Endothelial cell of umbilical vein (primary cell): ENCODE data around the gene PTAFR. TPM values are rescaled to one million over a fixed set of nuclear protein-coding genes. Genes with fewer than 3 reads are reported as not detected.

Experiments used
- BruUV-seq: library from RNA; stranded (reverse); fragments of 400-500 nt; replicated peaks from 2 replicates; lab custom pipeline; 2021; lab: Mats Ljungman, UMichigan
- CTCF ChIA-PET: fragments of 300-600, 350-600 bp; sonication (Branson Sonifier 250); formaldehyde crosslinking; loops from one replicate; lab custom pipeline; 2021; ENCODE audit warnings: antibody characterized with exemption, inconsistent platforms; lab: Charles Lee
- POLR2A ChIA-PET: fragments of 300-600, 350-600 bp; sonication (Branson Sonifier 250); formaldehyde crosslinking; loops from one replicate; lab custom pipeline; 2021; ENCODE audit warnings: antibody characterized with exemption, inconsistent platforms; lab: Charles Lee
- DNase-seq: peaks from one replicate; pipeline ENCODE4 v3.0.0-alpha.2; 2011; ENCODE audit warnings: low read depth, low spot score
- FAIRE-seq: peaks from 2 replicates; lab custom pipeline; 2011; peaks lifted over from hg19 to GRCh38; lab: Jason Lieb, UNC
- H2AFZ ChIP-seq: 2 replicates; pipeline ENCODE4 v1.6.0; 2012; ENCODE audit warnings: low read depth, low read length, control low read depth, inconsistent platforms
- H3K27ac ChIP-seq: 2 replicates; pipeline ENCODE4 v1.5.1; 2011; ENCODE audit warnings: low read depth, mild to moderate bottlenecking, control low read depth, low read length, moderate library complexity; ENCODE audit not compliant: insufficient read depth
- H3K27me3 ChIP-seq, 2 experiments: 2 replicates each; pipeline versions ENCODE4 v1.6.0 to v1.6.1; 2011; ENCODE audit warnings: low read length in 2 of 2, mixed read lengths in 1 of 2; ENCODE audit not compliant: control insufficient read depth in 2 of 2, insufficient read depth in 2 of 2
- H3K36me3 ChIP-seq, 2 experiments: 2 replicates in 1 of 2; 3 replicates in 1 of 2; pipeline ENCODE4 v1.5.1; 2011; ENCODE audit warnings: low read length in 2 of 2, mild to moderate bottlenecking in 1 of 2, moderate library complexity in 1 of 2; ENCODE audit not compliant: control insufficient read depth in 2 of 2, insufficient read depth in 2 of 2; ENCODE audit errors: extremely low read depth in 1 of 2
- H3K4me1 ChIP-seq: 3 replicates; pipeline ENCODE4 v1.5.1; 2011; ENCODE audit warnings: mild to moderate bottlenecking, low read length; ENCODE audit not compliant: control insufficient read depth, insufficient read depth; ENCODE audit errors: extremely low read depth
- H3K4me2 ChIP-seq: 2 replicates; pipeline ENCODE4 v1.6.1; 2011; ENCODE audit warnings: low read length, control low read depth, mixed read lengths; ENCODE audit not compliant: insufficient read depth
- H3K4me3 ChIP-seq, 3 experiments: fragments of 200-600 bp in 1 of 3; sonication (generic), shearing (Covaris generic) in 1 of 3; replicated peaks in 1 of 3; 2 replicates each; pipeline ENCODE4 v1.5.1; 2011 to 2016; ENCODE audit warnings: control low read depth in 3 of 3, low read length in 3 of 3, mild to moderate bottlenecking in 2 of 3, inconsistent platforms in 1 of 3, low read depth in 1 of 3, moderate library complexity in 1 of 3; ENCODE audit not compliant: insufficient read depth in 1 of 3
- H3K79me2 ChIP-seq: 2 replicates; pipeline ENCODE4 v1.6.0; 2012; ENCODE audit warnings: low read length, inconsistent platforms; ENCODE audit not compliant: control insufficient read depth, insufficient read depth
- H3K9ac ChIP-seq: replicated peaks from 2 replicates; pipeline ENCODE3; 2011; ENCODE audit warnings: low read length, control low read depth; ENCODE audit not compliant: insufficient read depth; ENCODE audit errors: extremely low read depth
- H3K9me1 ChIP-seq: replicated peaks from 3 replicates; pipeline ENCODE4 v1.6.0; 2011; ENCODE audit warnings: mild to moderate bottlenecking, low read length; ENCODE audit not compliant: control insufficient read depth, insufficient read depth; ENCODE audit errors: extremely low read depth
- H3K9me3 ChIP-seq: replicated peaks from 2 replicates; pipeline ENCODE4 v1.5.1; 2012; ENCODE audit warnings: low read length, inconsistent platforms; ENCODE audit not compliant: control insufficient read depth, insufficient read depth
- H4K20me1 ChIP-seq: replicated peaks from 2 replicates; pipeline ENCODE3; 2011; ENCODE audit warnings: mild to moderate bottlenecking, low read length; ENCODE audit not compliant: control insufficient read depth, insufficient read depth; ENCODE audit errors: extremely low read depth
- EZH2 ChIP-seq: IDR thresholded peaks from 2 replicates; pipeline ENCODE4 v1.6.1; 2012; ENCODE audit warnings: borderline replicate concordance, low read depth, mild to moderate bottlenecking, moderate library complexity, low read length, inconsistent platforms; ENCODE audit not compliant: severe bottlenecking
- FOS ChIP-seq: IDR thresholded peaks from 2 replicates; pipeline ENCODE4 v1.6.1; 2011; ENCODE audit warnings: mild to moderate bottlenecking, low read length, moderate library complexity, borderline replicate concordance; ENCODE audit not compliant: insufficient read depth
- GATA2 ChIP-seq: IDR thresholded peaks from 2 replicates; pipeline ENCODE4 v1.7.0; 2011; ENCODE audit warnings: low read depth, mild to moderate bottlenecking, moderate library complexity, mixed read lengths, low read length; ENCODE audit not compliant: insufficient read length, insufficient read depth
- JUN ChIP-seq: IDR thresholded peaks from 2 replicates; pipeline ENCODE4 v1.6.1; 2011; ENCODE audit warnings: borderline replicate concordance, low read depth; ENCODE audit not compliant: insufficient read length, insufficient read depth
- MYC ChIP-seq: IDR thresholded peaks from one replicate; pipeline ENCODE4 v1.6.1; 2011; ENCODE audit warnings: mild to moderate bottlenecking, low read depth, low read length
- POLR2A ChIP-seq: IDR thresholded peaks from 2 replicates; pipeline ENCODE4 v1.6.1; 2012; ENCODE audit warnings: low read depth, mild to moderate bottlenecking, control low read depth, low read length
- POLR2AphosphoS5 ChIP-seq: IDR thresholded peaks from 2 replicates; pipeline ENCODE4 v1.6.1; 2012; ENCODE audit warnings: low read depth, mild to moderate bottlenecking, control low read depth, low read length, moderate library complexity; ENCODE audit not compliant: insufficient read depth
- dilution Hi-C: fragments of 300-500 bp; cut with MboI; formaldehyde crosslinking; loops from one replicate; pipeline ENCODE4 v1.15.0; 2019; ENCODE audit warnings: low sequenced_read_pairs; ENCODE audit not compliant: extremely low pct_ligation_motif_present
- intact Hi-C: fragments of 100-400 bp; cut with micrococcal nuclease; formaldehyde crosslinking; loops from one replicate; pipeline ENCODE4 v1.10.0; 2022
- polyA plus RNA-seq, 4 experiments: library from polyadenylated mRNA; depleted of rRNA in 3 of 4; stranded (reverse) in 3 of 4; unstranded in 1 of 4; fragments of >200 nt; gene quantifications; 2 replicates each; pipeline versions ENCODE4 v1.2.1 to v1.2.3, GENCODE V29; 2011 to 2012; ENCODE audit warnings: missing spikeins in 1 of 4
- total RNA-seq: library from RNA; stranded (reverse); gene quantifications from 2 replicates; pipeline ENCODE4 v1.2.3, GENCODE V29; 2021
- TF ChIP-seq, protein P1 (sequence below): IDR thresholded peaks from 2 replicates; pipeline ENCODE4 v1.6.1; 2011; ENCODE audit not compliant: insufficient read depth, insufficient read length
- TF ChIP-seq, protein P2 (sequence below), 2 donors: IDR thresholded peaks; 1 replicate in 1 of 2; 2 replicates in 1 of 2; pipeline ENCODE4 v1.5.1; 2011; ENCODE audit warnings: low read length in 2 of 2, mild to moderate bottlenecking in 2 of 2, moderate library complexity in 2 of 2, control low read depth in 1 of 2, inconsistent platforms in 1 of 2, low read depth in 1 of 2; ENCODE audit not compliant: insufficient read depth in 1 of 2; ENCODE audit errors: extremely low read depth in 1 of 2

Gene PTAFR
- total and polyA plus RNA-seq, 2 donors (not counting 3 experiments of a cell fraction or from before 2014, with no cell fraction given) = 0.20 to 0.32 TPM

DNA sequence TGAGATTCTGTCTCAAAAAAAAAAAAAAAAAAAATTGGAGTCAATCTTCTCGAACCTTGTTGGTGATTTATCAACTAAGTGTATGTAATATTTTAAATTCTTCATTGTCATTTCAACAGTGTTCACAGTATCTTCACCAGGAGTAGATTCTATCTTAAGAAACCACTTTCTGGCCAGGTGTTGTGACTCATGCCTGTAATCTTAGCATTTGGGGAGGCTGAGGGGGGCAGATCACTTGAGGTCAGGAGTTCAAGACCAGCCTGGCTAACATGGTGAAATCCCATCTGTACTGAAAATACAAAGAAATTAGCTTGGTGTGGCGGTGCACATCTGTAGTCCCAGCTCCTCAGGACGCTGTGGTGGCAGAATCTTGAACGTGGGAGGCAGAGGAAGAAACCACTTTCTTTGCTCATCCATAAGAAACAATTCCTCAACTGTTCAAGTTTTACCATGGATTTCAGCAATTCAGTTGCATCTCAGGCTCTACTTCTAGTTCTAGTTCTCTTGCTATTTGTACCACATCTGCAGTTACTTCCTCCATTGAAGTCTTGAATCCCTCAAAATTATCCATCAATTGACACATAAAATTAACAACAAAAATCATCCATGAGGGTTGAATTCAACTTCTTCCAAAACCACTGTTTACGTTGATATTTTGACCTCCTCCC lies 57.7 kb downstream of the PTAFR start:
- H3K4me2 ChIP-seq = no peak overlapping the region
- intact Hi-C loops (no loop called here), dilution Hi-C loops (no loop called here)
- H3K79me2 ChIP-seq = no peaks in the 10 kb centered on the region
- FAIRE-seq (no peak), DNase-seq (no peak)
- no peak overlapping the region for H3K27ac ChIP-seq
- H3K4me1 ChIP-seq = no peaks in the 10 kb centered on the region
- TF ChIP-seq POLR2A (no peak), MYC (no peak), EZH2 (no peak), FOS (no peak), POLR2AphosphoS5 (no peak), GATA2 (no peak), JUN (no peak)
- TF ChIP-seq, protein P1, sequence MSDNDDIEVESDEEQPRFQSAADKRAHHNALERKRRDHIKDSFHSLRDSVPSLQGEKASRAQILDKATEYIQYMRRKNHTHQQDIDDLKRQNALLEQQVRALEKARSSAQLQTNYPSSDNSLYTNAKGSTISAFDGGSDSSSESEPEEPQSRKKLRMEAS = no peak
- TF ChIP-seq, protein P2, sequence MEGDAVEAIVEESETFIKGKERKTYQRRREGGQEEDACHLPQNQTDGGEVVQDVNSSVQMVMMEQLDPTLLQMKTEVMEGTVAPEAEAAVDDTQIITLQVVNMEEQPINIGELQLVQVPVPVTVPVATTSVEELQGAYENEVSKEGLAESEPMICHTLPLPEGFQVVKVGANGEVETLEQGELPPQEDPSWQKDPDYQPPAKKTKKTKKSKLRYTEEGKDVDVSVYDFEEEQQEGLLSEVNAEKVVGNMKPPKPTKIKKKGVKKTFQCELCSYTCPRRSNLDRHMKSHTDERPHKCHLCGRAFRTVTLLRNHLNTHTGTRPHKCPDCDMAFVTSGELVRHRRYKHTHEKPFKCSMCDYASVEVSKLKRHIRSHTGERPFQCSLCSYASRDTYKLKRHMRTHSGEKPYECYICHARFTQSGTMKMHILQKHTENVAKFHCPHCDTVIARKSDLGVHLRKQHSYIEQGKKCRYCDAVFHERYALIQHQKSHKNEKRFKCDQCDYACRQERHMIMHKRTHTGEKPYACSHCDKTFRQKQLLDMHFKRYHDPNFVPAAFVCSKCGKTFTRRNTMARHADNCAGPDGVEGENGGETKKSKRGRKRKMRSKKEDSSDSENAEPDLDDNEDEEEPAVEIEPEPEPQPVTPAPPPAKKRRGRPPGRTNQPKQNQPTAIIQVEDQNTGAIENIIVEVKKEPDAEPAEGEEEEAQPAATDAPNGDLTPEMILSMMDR (IDR thresholded peaks at IDR 0.05; ENCODE audit: extremely low read depth in 1 of 2, insufficient read depth in 1 of 2, low read depth in 1 of 2, low read length in 2 of 2) = no peak
- H3K9me3 ChIP-seq = no peaks in the 10 kb centered on the region
- H3K9ac ChIP-seq = no peak overlapping the region
- H2AFZ ChIP-seq = no peak overlapping the region
- BruUV-seq = no TSS peak
- H3K36me3 ChIP-seq = no peaks in the 10 kb centered on the region
- POLR2A ChIA-PET = no interaction called here
- CTCF ChIA-PET = interaction anchor here (1.4 kb wide), 1 partner anchor 11 kb away, joined by 3 read pairs; no protein-coding TSS in a partner anchor
- H3K27me3 ChIP-seq = no peaks in the 10 kb centered on the region
- no peak overlapping the region for H3K4me3 ChIP-seq
- H3K9me1 ChIP-seq = no peaks in the 10 kb centered on the region
- no peaks in the 10 kb centered on the region for H4K20me1 ChIP-seq
